Activated T-helper 1 cell treated with Interleukin-2 at 50 U/mL for 16 hours (primary cell): ENCODE results near the gene DYRK1B.
A peak's percentile ranks its signal among the peaks of the same experiment; 100 is the strongest.
"Not testable (repeated sequence)": the region's sequence is repeated elsewhere in the genome, so short reads cannot be mapped to it uniquely, and the experiment has no call there.

Source experiments
- DNase-seq: peaks from one replicate; pipeline ENCODE4 v3.0.0-alpha.2; 2020; ENCODE audit warnings: low read depth

Gene DYRK1B

GRCh38 chr19:39833464-39834286 lies at the start of gene DYRK1B:
Gene DYRK1B, minus strand, starts transcription at chr19:39834162. Its CDS starts 2,295 bp downstream, at chr19:39831867.
- DNase-seq, result peak; percentile 96

GRCh38 chr19:39882645-39883044 lies 48.7 kb upstream of the DYRK1B start:
- not testable (repeated sequence) for DNase-seq

GRCh38 chr19:39881495-39882110 lies 47.6 kb upstream of the DYRK1B start:
- not testable (repeated sequence) for DNase-seq

- DNase-seq, result not testable (repeated sequence)
These were observed 46.3 kb upstream of the DYRK1B start for GRCh38 chr19:39880241-39880640.

GRCh38 chr19:39879796-39880195 lies 45.8 kb upstream of the DYRK1B start:
- not testable (repeated sequence) for DNase-seq

GRCh38 chr19:39878866-39879265 lies 44.9 kb upstream of the DYRK1B start:
- not testable (repeated sequence) for DNase-seq

GRCh38 chr19:39878398-39878797 lies 44.4 kb upstream of the DYRK1B start:
- no peak for DNase-seq

- not testable (repeated sequence) for DNase-seq
These were observed 44.0 kb upstream of the DYRK1B start for GRCh38 chr19:39877982-39878381.

- DNase-seq, result not testable (repeated sequence)
These were observed 43.5 kb upstream of the DYRK1B start for GRCh38 chr19:39877488-39877887.

GRCh38 chr19:39876486-39876885 lies 42.5 kb upstream of the DYRK1B start:
- DNase-seq, result not testable (repeated sequence)

GRCh38 chr19:39875401-39875864 lies 41.5 kb upstream of the DYRK1B start:
- not testable (repeated sequence) for DNase-seq

- no peak for DNase-seq
These were observed 40.4 kb upstream of the DYRK1B start for GRCh38 chr19:39874404-39874803.

GRCh38 chr19:39873385-39873784 lies 39.4 kb upstream of the DYRK1B start:
- no peak for DNase-seq

GRCh38 chr19:39871886-39872866 lies 38.2 kb upstream of the DYRK1B start:
- DNase-seq, result no peak

GRCh38 chr19:39871362-39871761 lies 37.4 kb upstream of the DYRK1B start:
- no peak for DNase-seq

- DNase-seq, result no peak
These were observed 36.4 kb upstream of the DYRK1B start for GRCh38 chr19:39870171-39870971.

- no peak for DNase-seq
These were observed 34.0 kb upstream of the DYRK1B start for GRCh38 chr19:39867952-39868351.

- no peak for DNase-seq
These were observed 33.2 kb upstream of the DYRK1B start for GRCh38 chr19:39867133-39867532.

GRCh38 chr19:39865953-39866352 lies 32.0 kb upstream of the DYRK1B start:
- no peak for DNase-seq

GRCh38 chr19:39865186-39865585 lies 31.2 kb upstream of the DYRK1B start:
- no peak for DNase-seq

GRCh38 chr19:39864118-39864517 lies 30.2 kb upstream of the DYRK1B start:
- DNase-seq, result no peak
